Right kidney (tissue), 1 donor: ENCODE results near the gene TTC9.

Experiments used
- DNase-seq: peaks from one replicate; pipeline ENCODE4 v3.0.0-alpha.2; 2016

TTC9 gene

DNA sequence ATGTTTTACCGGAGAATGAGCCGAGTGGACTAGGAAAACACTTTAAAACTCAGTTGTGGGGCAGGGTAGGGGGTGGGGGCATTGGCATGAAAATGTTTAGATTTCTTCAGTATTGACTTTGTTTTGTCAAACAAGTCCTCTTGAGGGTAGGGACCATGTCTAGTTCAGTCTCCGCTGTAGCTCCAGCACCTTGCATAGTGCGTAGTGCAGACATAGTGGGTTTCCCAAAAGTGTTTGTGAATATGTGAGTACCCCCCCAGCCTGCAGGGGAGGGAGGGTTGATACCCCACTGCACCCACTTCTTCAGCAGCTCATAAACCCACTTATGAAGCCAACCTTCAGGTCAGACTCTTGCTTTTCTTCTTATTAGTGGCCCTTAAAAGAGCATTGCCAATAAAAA, 71.4 kb downstream of the TTC9 start:
- no peak for DNase-seq

GRCh38 chr14:70713511-70713916, 71.8 kb downstream of the TTC9 start:
- DNase-seq = no peak

DNA sequence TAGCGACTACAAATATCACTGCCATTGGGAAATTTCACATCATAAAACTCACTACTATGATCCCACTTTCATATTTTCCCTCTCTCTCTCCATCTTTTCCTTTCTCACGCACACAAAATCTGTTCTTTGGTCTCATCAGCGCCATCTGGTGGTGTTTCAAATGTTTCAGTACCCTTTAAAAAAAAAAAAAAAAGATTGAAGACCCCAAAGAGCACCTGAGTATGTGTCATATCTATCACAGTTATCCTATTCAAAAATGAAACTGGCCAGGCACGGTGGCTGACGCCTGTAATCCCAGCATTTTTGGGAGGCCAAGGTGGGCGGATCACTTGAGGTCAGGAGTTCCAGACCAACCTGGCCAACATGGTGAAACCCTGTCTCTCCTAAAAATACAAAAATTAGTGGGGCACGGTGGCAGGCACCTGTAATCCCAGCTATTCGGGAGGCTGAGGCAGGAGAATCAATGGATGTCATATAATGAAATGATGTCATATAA, 72.4 kb downstream of the TTC9 start:
- DNase-seq = peak; percentile 44

- DNase-seq = no peak
Measured at GRCh38 chr14:70716483-70716882, 74.8 kb downstream of the TTC9 start.

DNA sequence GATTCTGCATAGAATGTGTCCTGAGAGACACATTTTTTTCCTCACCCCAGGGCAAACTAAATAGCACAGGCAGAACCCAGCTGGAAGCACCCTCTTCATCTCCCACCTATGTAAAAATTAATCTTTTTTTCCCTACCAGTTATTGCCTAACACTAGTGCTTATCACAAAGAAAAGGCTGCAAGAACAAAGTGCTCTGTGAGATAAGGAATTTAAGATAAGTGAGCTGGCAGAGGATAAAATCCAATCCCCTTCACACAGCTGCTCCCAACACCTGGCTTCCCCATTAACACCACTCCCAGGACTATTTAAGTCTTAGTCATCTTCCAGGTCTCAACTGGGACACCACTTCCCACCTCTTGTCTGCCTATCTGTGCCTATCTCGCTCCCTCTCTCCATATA, 75.2 kb downstream of the TTC9 start:
- DNase-seq = no peak

DNA sequence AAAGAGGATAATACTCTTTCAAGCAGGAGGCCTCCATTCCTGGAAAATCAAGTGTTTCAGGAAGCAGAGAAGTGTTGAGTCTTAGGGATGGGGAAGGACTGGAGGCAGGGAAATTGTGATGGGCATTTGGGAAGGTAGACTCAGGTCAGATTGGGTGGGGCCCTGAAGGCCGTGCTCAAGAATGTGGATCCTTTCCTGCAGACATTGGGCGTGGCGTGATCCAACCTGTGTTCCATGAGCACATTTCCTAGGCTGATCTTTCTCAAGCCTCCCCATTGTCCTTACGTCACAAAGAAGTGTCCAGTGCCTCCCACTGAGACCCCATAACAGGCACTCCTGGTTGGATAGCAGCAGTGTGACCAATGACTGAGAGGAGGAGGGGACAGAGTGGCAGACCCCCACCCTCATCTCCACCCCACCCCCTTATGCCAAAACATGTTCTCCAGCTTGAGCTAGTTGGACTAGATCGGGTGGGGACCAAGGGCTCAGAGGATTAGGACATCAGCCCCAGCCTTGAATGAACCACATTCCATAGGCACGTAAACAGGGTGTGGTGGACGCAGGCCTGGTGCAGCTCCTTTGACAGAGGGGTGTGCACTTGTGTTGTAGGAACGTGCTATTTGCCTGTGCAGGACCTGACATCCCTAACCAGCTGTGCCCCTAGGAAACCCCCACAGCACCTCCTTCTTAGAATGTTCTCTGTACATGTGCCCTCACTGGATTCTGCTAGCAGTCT, 76.8 kb downstream of the TTC9 start:
- no peak for DNase-seq

DNA sequence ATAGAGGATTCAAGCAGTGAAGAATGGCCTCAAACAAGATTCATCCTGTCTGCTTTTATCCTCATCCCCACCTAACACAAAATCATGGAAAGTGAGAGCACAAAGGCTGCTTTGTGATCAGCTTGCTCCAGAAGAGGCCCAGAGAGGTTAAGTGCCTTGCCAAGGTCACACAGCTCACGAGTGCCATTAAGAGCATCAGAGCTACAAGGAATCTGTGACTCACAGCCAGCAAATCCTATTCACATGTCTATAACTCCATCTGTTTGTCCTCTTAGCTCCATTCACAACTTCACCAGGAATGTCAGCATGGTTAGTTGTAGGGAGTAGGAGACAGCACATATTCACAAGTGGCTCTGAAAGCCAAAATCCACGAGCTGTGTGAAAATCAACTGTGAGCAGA, 79.8 kb downstream of the TTC9 start:
- no peak for DNase-seq

- DNase-seq = no peak
Measured at GRCh38 chr14:70722418-70722817, 80.7 kb downstream of the TTC9 start.

GRCh38 chr14:70723276-70723675, 81.6 kb downstream of the TTC9 start:
- DNase-seq = no peak

DNA sequence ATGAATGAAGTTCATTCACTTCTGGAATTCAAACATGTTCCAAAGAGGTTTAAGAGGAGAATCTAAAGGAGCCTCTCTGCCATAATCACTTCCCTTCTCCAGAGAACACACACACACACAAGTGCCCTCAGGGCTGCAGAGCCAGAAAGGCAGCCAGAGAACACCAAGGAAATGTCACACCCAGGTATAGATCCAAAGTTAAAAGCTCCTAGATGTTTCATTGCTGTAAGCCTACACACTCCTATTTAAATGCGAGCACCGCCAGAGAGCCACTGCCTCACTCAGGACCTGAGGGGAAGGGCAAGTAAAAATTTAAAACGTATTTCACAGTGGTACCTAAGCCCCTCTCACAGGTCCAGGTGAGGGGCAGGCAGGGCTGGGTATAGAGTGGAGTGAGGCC, 82.4 kb downstream of the TTC9 start:
- no peak for DNase-seq

DNA sequence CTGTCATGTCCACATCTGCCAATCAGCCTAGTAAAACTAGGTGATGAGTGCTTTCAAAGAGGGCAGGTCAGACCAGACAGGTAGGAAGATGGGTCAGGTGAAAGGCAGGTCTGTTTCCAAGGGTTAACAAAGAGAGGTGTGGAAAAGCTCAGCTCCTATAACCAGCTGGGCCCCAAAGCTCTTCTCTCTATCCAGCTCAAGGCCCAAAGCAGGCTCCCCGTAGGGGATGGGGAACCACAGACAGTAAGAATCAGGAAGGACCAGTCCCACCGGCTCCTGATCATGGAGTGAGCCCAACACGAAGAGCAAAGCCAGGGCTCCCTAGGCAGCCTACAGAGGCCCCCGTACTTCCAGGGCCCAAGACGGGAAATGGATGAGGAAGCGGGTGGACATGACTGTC, 83.2 kb downstream of the TTC9 start:
- DNase-seq = no peak
